Activated gamma-delta T cell (primary cell): ENCODE data around the gene SLC22A9.
"Not testable (repeated sequence)": the region's sequence is repeated elsewhere in the genome, so short reads cannot be mapped to it uniquely, and the experiment has no call there.

Source experiments
- DNase-seq: peaks from one replicate; lab custom pipeline; 2025; lab: John Stamatoyannopoulos, UW
- total RNA-seq, 2 donors: gene quantifications; one replicate each; lab custom pipeline; 2026; lab: John Stamatoyannopoulos, UW

SLC22A9 gene
- total RNA-seq: 0 reads per million in 2 donors

- DNase-seq: no peak
These were observed at the start of gene SLC22A9 for GRCh38 chr11:63369165-63369970. Gene SLC22A9 (plus strand): TSS chr11:63369785. CDS start chr11:63370057, 272 bp downstream.

- no peak for DNase-seq
These were observed 47.9 kb upstream of the SLC22A9 start for GRCh38 chr11:63321723-63322122.

DNA sequence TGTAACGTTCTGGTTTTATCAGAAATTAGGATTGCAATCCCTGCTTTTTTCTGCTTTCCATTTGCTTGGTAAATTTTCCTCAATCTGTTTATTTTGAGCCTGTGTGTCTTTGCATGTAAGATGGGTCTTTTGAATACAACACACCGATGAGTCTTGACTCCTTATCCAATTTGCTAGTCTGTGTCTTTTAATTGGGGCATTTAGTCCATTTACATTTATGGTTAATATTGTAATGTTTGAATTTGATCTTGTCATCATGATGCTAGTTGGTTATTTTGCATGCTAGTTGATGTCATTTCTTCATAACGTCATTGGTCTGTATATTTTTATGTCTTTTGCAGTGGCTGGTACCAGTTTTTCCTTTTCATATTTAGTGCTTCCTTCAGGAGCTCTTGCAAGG lies 34.5 kb upstream of the SLC22A9 start:
- DNase-seq: not testable (repeated sequence)

- no peak for DNase-seq
These were observed 32.5 kb upstream of the SLC22A9 start for GRCh38 chr11:63337070-63337469.

DNA sequence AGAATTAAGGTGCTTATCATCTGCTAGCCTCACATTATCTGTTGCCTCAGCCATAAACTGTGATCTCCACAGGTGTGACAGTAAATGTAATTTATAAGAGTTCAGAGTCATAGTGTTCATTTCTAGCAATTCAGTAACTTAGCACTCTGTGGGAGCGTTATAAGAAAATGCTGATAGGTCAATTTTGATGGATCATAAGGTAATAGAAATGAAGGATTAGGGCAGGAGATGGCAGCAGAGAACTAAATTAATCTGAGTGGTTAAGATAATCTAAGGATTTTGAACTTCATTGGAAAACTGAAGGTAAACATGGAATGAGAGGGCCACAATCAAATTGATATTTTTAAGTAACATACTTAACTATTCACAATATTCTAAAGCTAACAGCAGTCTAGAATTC lies 26.5 kb upstream of the SLC22A9 start:
- no peak for DNase-seq

DNA sequence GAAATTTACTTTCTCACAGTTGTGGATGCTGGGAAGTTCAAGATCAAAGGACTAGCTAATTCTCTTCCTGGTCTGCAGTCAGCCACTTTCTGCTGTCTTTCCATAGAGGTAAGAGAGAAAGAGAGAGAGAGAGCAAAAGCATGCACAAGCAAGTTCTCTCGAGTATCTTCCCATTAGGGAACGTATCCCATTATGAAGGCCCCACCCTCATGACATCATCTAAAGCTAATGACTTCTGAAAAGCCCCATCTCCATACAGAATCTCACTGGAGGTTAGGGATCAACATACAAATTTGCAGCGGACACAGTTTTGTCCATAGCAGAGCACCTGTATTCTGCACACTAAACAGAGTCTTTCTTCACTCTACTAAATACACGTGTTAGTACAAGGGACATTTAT lies 17.4 kb upstream of the SLC22A9 start:
- DNase-seq: no peak

DNA sequence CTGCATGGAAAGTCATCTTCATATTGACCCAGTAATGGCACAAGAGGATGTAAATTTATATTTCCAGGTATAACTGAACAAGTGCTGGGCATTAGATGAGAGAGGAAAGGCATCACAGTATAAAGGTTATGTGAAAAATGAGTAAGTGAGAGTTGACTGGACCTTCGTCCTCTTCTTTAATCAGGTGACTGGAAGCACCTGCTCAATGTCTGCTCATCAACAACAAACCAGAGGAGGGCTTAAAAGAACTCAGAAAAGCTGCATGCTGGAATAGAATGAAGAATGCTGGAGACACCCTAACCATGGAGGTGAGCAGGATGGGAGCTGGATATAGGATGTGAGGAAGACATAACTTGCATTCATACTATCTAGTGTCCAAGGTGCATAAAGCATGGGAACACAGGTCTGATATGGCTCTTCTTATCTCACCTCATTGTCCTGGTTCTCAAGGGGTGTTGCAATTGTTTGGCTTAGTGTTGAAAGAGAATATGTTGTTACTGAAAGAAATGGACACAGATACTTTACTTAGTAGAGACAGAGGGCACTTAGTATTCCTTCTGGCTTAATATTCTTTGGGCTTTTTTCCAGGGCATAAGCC lies 7.3 kb upstream of the SLC22A9 start:
- no peak for DNase-seq

DNA sequence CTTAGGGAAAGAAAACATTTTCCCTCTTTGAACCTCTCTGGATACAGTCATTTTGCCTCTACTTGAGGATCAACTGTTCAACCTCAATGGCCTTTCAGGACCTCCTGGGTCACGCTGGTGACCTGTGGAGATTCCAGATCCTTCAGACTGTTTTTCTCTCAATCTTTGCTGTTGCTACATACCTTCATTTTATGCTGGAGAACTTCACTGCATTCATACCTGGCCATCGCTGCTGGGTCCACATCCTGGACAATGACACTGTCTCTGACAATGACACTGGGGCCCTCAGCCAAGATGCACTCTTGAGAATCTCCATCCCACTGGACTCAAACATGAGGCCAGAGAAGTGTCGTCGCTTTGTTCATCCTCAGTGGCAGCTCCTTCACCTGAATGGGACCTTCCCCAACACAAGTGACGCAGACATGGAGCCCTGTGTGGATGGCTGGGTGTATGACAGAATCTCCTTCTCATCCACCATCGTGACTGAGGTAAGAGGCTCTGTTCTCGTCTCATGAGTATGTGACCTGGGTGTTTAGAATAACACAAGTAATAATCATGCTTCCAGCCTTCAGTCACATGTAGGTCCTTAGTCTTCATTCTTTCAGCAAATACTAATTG lies 495 bp downstream of the SLC22A9 start:
- DNase-seq: no peak

- no peak for DNase-seq
These were observed 1.8 kb downstream of the SLC22A9 start for GRCh38 chr11:63371396-63371795.

DNA sequence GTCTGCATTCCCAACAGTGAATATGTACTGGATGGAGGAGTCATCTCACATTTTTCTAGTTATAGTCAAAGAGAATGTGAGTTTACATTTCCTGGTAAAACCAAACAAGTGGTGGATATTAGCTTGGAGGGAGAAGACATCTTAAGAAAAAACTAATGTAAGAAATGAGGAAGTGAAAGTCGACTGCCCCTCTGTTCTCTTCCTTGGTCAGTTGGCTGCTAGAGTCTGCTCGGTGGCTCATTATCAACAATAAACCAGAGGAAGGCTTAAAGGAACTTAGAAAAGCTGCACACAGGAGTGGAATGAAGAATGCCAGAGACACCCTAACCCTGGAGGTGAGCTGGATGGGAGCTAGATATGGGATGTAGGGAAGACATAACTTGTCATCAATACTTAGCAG lies 5.8 kb downstream of the SLC22A9 start:
- DNase-seq: no peak

- DNase-seq: no peak
These were observed 10.5 kb downstream of the SLC22A9 start for GRCh38 chr11:63380130-63380529.

GRCh38 chr11:63395697-63396096 lies 26.1 kb downstream of the SLC22A9 start:
- no peak for DNase-seq

- DNase-seq: no peak
These were observed 34.8 kb downstream of the SLC22A9 start for GRCh38 chr11:63404161-63404935.

DNA sequence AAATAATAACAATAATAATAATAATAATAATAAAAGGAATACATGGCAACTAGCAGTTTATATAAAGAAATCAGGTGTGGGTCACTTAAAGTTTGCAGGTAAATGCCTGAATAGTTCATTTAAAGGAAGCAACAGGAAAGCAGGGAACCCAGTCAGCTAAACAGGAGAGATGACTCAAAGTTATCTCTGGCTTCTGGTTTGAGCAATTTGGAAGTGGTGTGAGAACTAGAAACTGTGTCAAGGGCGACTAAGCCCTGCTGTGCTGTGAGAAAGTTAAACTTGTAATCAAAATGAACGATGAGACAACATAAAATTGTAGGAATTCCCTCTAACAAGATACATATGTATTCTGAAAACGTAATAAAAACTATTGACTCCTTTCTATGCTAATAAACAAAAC lies 35.5 kb downstream of the SLC22A9 start:
- DNase-seq: no peak

GRCh38 chr11:63406458-63406857 lies 36.9 kb downstream of the SLC22A9 start:
- no peak for DNase-seq

GRCh38 chr11:63417174-63417852 lies 47.7 kb downstream of the SLC22A9 start:
- no peak for DNase-seq

DNA sequence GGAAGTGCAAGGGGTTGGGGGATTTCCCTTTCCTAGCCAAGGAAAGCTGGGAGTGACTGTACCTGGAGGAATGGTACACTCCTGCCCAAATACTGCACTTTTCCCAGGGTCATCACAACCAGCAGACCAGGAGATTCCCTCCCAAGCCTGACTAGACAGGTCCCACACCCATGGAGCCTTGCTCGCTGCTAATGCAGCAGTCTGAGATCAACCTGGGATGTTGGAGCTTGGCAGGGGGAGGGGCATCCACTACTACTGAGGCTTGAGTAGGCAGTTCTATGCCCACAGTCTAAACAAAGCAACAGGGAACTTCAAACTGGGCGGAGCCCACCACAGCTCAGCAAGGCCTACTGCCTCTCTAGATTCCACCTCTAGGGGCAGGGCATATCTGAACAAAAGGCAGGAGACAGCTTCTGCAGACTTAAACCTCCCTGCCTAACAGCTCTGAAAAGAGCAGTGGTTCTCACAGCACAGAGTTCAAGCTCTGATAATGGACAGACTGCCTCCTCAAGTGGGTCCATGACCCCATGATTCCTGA lies 58.5 kb downstream of the SLC22A9 start:
- no peak for DNase-seq

DNA sequence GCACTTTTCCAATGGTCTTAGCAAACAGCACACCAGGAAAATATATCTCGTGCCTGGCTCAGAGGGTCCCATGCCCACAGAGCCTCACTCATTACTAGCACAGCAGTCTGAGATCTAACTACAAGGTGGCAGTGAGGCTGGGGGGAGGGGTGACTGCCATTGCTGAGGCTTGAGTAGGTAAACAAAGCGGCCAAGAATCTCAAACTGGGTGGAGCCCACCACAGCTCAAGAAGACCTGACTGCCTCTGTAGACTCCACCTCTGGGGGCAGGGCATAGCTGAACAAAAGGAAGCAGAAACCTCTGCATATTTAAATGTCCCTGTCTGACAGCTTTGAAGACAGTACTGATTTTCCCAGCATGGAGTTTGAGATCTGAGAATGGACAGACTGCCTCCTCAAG lies 61.1 kb downstream of the SLC22A9 start:
- DNase-seq: not testable (repeated sequence)

DNA sequence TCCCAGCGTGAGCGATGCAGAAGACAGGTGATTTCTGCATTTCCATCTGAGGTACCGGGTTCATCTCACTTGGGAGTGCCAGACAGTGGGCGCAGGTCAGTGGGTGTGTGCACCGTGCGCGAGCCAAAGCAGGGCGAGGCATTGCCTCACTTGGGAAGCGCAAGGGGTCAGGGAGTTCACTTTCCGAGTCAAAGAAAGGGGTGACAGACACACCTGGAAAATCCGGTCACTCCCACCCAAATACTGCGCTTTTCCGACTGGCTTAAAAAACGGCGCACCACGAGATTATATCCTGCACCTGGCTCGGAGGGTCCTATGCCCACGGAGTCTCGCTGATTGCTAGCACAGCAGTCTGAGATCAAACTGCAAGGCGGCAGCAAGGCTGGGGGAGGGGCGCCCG lies 65.8 kb downstream of the SLC22A9 start:
- not testable (repeated sequence) for DNase-seq

DNA sequence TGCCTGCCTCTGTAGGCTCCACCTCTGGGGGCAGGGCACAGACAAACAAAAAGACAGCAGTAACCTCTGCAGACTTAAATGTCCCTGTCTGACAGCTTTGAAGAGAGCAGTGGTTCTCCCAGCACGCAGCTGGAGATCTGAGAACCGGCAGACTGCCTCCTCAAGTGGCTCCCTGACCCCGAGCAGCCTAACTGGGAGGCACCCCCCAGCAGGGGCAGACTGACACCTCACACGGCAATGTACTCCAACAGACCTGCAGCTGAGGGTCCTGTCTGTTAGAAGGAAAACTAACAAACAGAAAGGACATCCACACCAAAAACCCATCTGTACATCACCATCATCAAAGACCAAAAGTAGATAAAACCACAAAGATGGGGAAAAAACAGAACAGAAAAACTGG lies 66.2 kb downstream of the SLC22A9 start:
- DNase-seq: not testable (repeated sequence)

DNA sequence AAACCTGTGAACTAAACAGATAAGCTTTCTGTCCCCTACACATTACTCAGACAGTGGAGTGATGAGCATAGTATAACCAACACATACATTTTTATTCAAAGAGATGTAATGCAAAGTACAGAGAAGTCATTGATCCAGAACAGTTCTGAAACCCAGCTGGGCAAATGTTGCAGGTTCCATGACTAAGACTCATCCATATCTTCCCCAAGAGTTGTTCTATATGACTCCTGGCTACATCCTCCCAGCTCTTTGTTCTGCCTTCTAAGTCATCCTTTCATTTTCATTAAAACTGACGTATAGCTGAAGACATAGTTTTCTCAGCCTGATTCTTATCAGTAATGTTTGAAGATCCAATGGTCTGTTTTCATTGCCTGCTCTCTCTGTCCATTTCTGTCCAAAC lies 74.1 kb downstream of the SLC22A9 start:
- DNase-seq: no peak
